ENCODE measurements around the gene GARRE1.

The GARRE1 gene

GRCh38 chr19:34295103-34295502 lies 40.7 kb downstream of the GARRE1 start:
- no peak for DNase-seq

GRCh38 chr19:34298891-34299520 lies 44.7 kb downstream of the GARRE1 start:
- no peak for DNase-seq

- no peak for DNase-seq
These were observed 45.2 kb downstream of the GARRE1 start for GRCh38 chr19:34299576-34299975.

GRCh38 chr19:34300380-34300779 lies 46.0 kb downstream of the GARRE1 start:
- DNase-seq = no peak

GRCh38 chr19:34300962-34301361 lies 46.6 kb downstream of the GARRE1 start:
- DNase-seq = no peak
